GM12874 (cell line): ENCODE measurements around the gene TTC3.

Source experiments
- CTCF ChIP-seq: IDR thresholded peaks from 2 replicates; pipeline ENCODE4 v1.5.1; 2011; ENCODE audit warnings: low read depth, mild to moderate bottlenecking, control low read depth, low read length, moderate library complexity; ENCODE audit not compliant: insufficient read depth

The TTC3 gene

DNA sequence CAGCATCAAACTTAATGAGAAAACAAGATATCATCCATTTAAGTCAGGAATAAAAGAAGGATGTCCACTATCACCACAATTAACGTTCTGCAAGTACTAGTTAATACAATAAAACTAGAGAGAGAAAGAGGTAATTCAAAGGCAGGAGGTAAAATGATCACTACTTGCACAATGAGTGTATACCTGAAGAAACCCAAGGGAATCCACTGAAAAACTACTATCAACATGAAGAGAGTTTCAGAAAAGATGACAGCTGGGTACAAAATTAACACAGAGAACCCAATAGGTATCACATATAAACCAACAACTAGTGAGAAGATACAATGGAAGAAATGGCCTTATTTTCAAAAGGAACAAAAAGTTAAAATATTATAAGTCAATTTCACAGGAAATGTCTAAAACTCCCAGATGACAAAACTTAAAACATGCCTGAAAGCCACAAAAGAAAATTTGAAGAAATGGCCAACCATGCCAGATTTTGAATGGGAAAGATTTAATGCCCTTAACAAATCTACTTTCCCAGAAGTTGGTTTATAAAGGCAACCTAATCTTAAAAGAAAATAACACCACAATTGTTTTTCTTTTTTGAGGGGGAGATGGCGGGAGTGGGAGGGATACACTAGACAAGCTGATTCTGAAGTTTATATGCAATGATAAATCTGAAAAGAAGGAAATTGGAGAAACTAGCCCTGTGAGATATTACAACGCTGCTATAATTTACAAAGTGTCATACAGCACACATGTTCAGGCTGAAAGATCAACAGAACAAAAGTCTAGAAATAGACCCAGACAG is 176.3 kb downstream of the TTC3 start:
- TF ChIP-seq CTCF: no peak

DNA sequence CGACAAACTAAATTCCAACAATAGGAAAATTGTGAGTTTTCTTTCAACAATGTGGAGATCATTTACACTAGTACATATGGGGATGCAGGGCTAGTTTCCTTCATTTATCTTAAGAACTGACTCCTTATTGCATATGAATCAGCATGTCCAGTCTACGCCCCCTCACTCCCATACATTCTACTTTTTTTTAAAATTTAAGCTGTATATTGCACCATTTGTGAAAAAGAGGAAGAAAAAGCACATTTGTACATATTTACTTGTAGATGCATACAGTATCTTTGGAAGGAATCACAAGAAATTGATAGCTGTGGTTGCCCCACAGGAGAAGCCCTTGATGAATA is 178.2 kb downstream of the TTC3 start:
- no peak for TF ChIP-seq CTCF
